SU-DHL-6 (cell line): Measurements from ENCODE around the gene ACOX3.

Experiments
- EZH2phosphoT487 ChIP-seq: fragments of 200-600 bp; sonication (generic), shearing (Covaris generic); conservative IDR thresholded peaks from 2 replicates; pipeline ENCODE4 v1.6.1; 2018; ENCODE audit warnings: mild to moderate bottlenecking, antibody characterized with exemption, low read length, moderate library complexity, mixed read lengths
- TF ChIP-seq, protein P1 (sequence below): fragments of 200-600 bp; sonication (generic); IDR thresholded peaks from one replicate; pipeline ENCODE4 v1.5.1; 2017; ENCODE audit warnings: antibody characterized with exemption, mild to moderate bottlenecking, low read length, moderate library complexity; ENCODE audit not compliant: insufficient read depth, poor library complexity, severe bottlenecking

DNA sequence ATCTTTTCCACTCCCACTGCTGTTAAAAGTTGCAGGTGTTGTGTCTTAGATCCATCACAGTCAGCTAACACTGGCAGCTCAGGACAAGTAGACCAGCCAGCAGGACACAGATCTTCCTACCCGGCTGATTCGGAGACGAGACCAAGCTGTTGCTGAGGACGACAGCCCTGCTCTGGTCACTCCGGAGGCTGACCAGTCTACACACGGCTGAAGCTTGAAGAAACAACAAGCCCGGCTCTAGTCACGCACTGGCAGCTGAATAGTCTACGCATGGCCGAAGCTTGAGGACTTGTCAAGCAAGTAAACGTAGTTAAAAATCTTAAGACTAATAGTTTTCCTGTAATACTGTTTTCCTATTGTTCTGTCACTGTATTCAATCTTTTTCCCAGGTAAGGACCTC lies 1.8 kb downstream of the ACOX3 start:
- TF ChIP-seq, protein P1, sequence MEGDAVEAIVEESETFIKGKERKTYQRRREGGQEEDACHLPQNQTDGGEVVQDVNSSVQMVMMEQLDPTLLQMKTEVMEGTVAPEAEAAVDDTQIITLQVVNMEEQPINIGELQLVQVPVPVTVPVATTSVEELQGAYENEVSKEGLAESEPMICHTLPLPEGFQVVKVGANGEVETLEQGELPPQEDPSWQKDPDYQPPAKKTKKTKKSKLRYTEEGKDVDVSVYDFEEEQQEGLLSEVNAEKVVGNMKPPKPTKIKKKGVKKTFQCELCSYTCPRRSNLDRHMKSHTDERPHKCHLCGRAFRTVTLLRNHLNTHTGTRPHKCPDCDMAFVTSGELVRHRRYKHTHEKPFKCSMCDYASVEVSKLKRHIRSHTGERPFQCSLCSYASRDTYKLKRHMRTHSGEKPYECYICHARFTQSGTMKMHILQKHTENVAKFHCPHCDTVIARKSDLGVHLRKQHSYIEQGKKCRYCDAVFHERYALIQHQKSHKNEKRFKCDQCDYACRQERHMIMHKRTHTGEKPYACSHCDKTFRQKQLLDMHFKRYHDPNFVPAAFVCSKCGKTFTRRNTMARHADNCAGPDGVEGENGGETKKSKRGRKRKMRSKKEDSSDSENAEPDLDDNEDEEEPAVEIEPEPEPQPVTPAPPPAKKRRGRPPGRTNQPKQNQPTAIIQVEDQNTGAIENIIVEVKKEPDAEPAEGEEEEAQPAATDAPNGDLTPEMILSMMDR, result no peak
- no peak for TF ChIP-seq EZH2phosphoT487
